GM23338 (cell line): ENCODE results near the gene PRKAG1.

Experiments used
- CREB1 ChIP-seq: fragments of 250-450 bp; sonication (Bioruptor Pico); IDR thresholded peaks from 2 replicates; pipeline ENCODE4 v1.5.0; 2020; ENCODE audit warnings: low read depth, mild to moderate bottlenecking, moderate library complexity
- EZH2 ChIP-seq: fragments of 200-600 bp; sonication (generic); IDR thresholded peaks from one replicate; pipeline ENCODE4 v1.8.0; 2017; ENCODE audit warnings: antibody characterized with exemption, mild to moderate bottlenecking, low read depth; ENCODE audit not compliant: unreplicated experiment
- EZH2phosphoT487 ChIP-seq: fragments of 200-600 bp; sonication (generic); IDR thresholded peaks from one replicate; pipeline ENCODE4 v1.8.1; 2018; ENCODE audit warnings: antibody characterized with exemption; ENCODE audit not compliant: unreplicated experiment
- JUNB ChIP-seq: IDR thresholded peaks from one replicate; pipeline ENCODE4 v1.6.1; 2016; ENCODE audit warnings: antibody characterized with exemption; ENCODE audit not compliant: unreplicated experiment
- POLR2AphosphoS5 ChIP-seq: IDR thresholded peaks from 2 replicates; pipeline ENCODE4 v1.6.1; 2016; ENCODE audit warnings: antibody characterized with exemption, low read depth
- STAT1 ChIP-seq: IDR thresholded peaks from one replicate; pipeline ENCODE4 v1.6.1; 2016; ENCODE audit warnings: antibody characterized with exemption; ENCODE audit not compliant: unreplicated experiment
- ZNF114 ChIP-seq: fragments of 250-450 bp; sonication (Bioruptor Pico); IDR thresholded peaks from 2 replicates; pipeline ENCODE4 v1.5.0; 2020; ENCODE audit warnings: mild to moderate bottlenecking, moderate library complexity
- TF ChIP-seq, protein P1 (sequence below), 2 experiments: fragments of 200-600 bp in 1 of 2; sonication (generic) in 1 of 2; conservative IDR thresholded peaks; 2 replicates each; pipeline versions ENCODE4 v1.5.1 to v1.6.1; 2016 to 2017; ENCODE audit warnings: antibody characterized with exemption in 2 of 2, low read depth in 2 of 2, mild to moderate bottlenecking in 2 of 2, moderate library complexity in 1 of 2
- TF ChIP-seq, protein P2 (sequence below): IDR thresholded peaks from one replicate; pipeline ENCODE4 v1.6.1; 2018; ENCODE audit warnings: antibody characterized with exemption; ENCODE audit not compliant: unreplicated experiment
- TF ChIP-seq, protein P3 (sequence below): IDR thresholded peaks from 2 replicates; pipeline ENCODE4 v1.6.1; 2016; ENCODE audit warnings: antibody characterized with exemption
- TF ChIP-seq, protein P4 (sequence below): fragments of 250-450 bp; sonication (Bioruptor Pico); IDR thresholded peaks from 2 replicates; pipeline ENCODE4 v1.5.0; 2020; ENCODE audit warnings: mild to moderate bottlenecking, moderate library complexity

DNA sequence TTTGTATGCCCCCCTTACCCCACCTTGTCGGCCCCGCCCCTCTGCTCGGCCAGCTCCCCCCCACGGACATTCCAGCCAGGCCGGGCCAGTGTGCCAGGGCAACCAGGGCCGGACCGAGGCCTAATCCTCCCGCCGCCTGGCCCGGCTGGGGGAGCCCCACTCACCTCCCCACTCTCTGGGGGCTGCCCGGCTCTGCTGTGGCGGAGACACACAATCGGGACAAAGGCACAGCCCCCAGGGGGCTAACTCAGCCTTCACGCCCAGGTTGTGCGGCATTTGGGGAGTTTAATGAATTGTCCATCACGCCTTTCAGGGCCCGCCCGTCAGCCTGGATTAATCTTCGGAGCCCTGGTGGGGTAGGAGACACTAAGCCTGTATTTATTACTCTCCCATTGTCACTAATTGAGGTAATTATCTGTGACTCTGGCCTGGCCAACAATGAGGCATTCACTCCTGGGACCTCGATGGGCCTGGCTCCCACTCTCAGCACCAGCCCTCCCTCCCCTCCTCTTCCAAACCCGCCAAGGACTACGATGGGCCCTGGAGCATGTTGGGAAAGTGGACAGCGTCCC, 31.8 kb downstream of the PRKAG1 start:
- TF ChIP-seq, protein P1, sequence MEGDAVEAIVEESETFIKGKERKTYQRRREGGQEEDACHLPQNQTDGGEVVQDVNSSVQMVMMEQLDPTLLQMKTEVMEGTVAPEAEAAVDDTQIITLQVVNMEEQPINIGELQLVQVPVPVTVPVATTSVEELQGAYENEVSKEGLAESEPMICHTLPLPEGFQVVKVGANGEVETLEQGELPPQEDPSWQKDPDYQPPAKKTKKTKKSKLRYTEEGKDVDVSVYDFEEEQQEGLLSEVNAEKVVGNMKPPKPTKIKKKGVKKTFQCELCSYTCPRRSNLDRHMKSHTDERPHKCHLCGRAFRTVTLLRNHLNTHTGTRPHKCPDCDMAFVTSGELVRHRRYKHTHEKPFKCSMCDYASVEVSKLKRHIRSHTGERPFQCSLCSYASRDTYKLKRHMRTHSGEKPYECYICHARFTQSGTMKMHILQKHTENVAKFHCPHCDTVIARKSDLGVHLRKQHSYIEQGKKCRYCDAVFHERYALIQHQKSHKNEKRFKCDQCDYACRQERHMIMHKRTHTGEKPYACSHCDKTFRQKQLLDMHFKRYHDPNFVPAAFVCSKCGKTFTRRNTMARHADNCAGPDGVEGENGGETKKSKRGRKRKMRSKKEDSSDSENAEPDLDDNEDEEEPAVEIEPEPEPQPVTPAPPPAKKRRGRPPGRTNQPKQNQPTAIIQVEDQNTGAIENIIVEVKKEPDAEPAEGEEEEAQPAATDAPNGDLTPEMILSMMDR (conservative IDR thresholded peaks at IDR 0.05; ENCODE audit: low read depth in 2 of 2), result no peak
- TF ChIP-seq EZH2phosphoT487, result no peak
- TF ChIP-seq, protein P2, sequence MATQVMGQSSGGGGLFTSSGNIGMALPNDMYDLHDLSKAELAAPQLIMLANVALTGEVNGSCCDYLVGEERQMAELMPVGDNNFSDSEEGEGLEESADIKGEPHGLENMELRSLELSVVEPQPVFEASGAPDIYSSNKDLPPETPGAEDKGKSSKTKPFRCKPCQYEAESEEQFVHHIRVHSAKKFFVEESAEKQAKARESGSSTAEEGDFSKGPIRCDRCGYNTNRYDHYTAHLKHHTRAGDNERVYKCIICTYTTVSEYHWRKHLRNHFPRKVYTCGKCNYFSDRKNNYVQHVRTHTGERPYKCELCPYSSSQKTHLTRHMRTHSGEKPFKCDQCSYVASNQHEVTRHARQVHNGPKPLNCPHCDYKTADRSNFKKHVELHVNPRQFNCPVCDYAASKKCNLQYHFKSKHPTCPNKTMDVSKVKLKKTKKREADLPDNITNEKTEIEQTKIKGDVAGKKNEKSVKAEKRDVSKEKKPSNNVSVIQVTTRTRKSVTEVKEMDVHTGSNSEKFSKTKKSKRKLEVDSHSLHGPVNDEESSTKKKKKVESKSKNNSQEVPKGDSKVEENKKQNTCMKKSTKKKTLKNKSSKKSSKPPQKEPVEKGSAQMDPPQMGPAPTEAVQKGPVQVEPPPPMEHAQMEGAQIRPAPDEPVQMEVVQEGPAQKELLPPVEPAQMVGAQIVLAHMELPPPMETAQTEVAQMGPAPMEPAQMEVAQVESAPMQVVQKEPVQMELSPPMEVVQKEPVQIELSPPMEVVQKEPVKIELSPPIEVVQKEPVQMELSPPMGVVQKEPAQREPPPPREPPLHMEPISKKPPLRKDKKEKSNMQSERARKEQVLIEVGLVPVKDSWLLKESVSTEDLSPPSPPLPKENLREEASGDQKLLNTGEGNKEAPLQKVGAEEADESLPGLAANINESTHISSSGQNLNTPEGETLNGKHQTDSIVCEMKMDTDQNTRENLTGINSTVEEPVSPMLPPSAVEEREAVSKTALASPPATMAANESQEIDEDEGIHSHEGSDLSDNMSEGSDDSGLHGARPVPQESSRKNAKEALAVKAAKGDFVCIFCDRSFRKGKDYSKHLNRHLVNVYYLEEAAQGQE, result no peak
- no peak for TF ChIP-seq POLR2AphosphoS5
- no peak for TF ChIP-seq CREB1 (CRISPR knock-in tag)
- TF ChIP-seq, protein P3, sequence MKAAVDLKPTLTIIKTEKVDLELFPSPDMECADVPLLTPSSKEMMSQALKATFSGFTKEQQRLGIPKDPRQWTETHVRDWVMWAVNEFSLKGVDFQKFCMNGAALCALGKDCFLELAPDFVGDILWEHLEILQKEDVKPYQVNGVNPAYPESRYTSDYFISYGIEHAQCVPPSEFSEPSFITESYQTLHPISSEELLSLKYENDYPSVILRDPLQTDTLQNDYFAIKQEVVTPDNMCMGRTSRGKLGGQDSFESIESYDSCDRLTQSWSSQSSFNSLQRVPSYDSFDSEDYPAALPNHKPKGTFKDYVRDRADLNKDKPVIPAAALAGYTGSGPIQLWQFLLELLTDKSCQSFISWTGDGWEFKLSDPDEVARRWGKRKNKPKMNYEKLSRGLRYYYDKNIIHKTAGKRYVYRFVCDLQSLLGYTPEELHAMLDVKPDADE, result no peak
- TF ChIP-seq EZH2, result no peak
- TF ChIP-seq JUNB, result no peak
- no peak for TF ChIP-seq STAT1
- no peak for TF ChIP-seq ZNF114 (CRISPR knock-in tag)
- TF ChIP-seq, protein P4, sequence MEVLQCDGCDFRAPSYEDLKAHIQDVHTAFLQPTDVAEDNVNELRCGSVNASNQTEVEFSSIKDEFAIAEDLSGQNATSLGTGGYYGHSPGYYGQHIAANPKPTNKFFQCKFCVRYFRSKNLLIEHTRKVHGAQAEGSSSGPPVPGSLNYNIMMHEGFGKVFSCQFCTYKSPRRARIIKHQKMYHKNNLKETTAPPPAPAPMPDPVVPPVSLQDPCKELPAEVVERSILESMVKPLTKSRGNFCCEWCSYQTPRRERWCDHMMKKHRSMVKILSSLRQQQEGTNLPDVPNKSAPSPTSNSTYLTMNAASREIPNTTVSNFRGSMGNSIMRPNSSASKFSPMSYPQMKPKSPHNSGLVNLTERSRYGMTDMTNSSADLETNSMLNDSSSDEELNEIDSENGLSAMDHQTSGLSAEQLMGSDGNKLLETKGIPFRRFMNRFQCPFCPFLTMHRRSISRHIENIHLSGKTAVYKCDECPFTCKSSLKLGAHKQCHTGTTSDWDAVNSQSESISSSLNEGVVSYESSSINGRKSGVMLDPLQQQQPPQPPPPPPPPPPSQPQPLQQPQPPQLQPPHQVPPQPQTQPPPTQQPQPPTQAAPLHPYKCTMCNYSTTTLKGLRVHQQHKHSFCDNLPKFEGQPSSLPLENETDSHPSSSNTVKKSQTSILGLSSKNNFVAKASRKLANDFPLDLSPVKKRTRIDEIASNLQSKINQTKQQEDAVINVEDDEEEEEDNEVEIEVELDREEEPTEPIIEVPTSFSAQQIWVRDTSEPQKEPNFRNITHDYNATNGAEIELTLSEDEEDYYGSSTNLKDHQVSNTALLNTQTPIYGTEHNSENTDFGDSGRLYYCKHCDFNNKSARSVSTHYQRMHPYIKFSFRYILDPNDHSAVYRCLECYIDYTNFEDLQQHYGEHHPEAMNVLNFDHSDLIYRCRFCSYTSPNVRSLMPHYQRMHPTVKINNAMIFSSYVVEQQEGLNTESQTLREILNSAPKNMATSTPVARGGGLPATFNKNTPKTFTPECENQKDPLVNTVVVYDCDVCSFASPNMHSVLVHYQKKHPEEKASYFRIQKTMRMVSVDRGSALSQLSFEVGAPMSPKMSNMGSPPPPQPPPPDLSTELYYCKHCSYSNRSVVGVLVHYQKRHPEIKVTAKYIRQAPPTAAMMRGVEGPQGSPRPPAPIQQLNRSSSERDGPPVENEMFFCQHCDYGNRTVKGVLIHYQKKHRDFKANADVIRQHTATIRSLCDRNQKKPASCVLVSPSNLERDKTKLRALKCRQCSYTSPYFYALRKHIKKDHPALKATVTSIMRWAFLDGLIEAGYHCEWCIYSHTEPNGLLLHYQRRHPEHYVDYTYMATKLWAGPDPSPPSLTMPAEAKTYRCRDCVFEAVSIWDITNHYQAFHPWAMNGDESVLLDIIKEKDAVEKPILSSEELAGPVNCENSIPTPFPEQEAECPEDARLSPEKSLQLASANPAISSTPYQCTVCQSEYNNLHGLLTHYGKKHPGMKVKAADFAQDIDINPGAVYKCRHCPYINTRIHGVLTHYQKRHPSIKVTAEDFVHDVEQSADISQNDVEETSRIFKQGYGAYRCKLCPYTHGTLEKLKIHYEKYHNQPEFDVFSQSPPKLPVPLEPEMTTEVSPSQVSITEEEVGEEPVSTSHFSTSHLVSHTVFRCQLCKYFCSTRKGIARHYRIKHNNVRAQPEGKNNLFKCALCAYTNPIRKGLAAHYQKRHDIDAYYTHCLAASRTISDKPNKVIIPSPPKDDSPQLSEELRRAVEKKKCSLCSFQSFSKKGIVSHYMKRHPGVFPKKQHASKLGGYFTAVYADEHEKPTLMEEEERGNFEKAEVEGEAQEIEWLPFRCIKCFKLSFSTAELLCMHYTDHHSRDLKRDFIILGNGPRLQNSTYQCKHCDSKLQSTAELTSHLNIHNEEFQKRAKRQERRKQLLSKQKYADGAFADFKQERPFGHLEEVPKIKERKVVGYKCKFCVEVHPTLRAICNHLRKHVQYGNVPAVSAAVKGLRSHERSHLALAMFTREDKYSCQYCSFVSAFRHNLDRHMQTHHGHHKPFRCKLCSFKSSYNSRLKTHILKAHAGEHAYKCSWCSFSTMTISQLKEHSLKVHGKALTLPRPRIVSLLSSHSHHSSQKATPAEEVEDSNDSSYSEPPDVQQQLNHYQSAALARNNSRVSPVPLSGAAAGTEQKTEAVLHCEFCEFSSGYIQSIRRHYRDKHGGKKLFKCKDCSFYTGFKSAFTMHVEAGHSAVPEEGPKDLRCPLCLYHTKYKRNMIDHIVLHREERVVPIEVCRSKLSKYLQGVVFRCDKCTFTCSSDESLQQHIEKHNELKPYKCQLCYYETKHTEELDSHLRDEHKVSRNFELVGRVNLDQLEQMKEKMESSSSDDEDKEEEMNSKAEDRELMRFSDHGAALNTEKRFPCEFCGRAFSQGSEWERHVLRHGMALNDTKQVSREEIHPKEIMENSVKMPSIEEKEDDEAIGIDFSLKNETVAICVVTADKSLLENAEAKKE (CRISPR knock-in tag), result no peak
